ENCODE results near the gene MFAP4.

Gene MFAP4

GRCh38 chr17:19413761-19414160, 26.8 kb upstream of the MFAP4 start:
- ChIA-PET POLR2A (interaction anchor here (0.6 kb wide), 1 partner anchor 167 kb away, joined by 7 read pairs; no protein-coding TSS in a partner anchor), CTCF (interaction anchor here (1.0 to 1.1 kb wide), 2 partner anchors 8 to 51 kb away, joined by 3 to 5 read pairs; partner anchors contain the start of gene B9D1)
- TF ChIP-seq BCL11B (tag by site-specific recombination; IDR thresholded peaks at IDR 0.05; ENCODE audit: low read depth) = no peak
- TF ChIP-seq ZNF140 (tag by site-specific recombination; IDR thresholded peaks at IDR 0.05) = no peak
- no peak for TF ChIP-seq ZNF768 (tag by site-specific recombination; IDR thresholded peaks at IDR 0.05)
- H3K36me3 ChIP-seq (ENCODE audit: control insufficient read depth in 2 of 2, insufficient read depth in 1 of 2, low read length in 2 of 2) = no peaks in the 10 kb centered on the region
- H3K9me3 ChIP-seq (ENCODE audit: control insufficient read depth, insufficient read depth, low read depth, low read length) = no peaks in the 10 kb centered on the region
- H3K27ac ChIP-seq (ENCODE audit: extremely low read depth, low read depth, low read length) = no peak overlapping the region
- H3K4me1 ChIP-seq (ENCODE audit: control insufficient read depth, insufficient read depth, low read length) = no peaks in the 10 kb centered on the region
- H3K4me3 ChIP-seq (ENCODE audit: low read depth, low read length) = no peak overlapping the region

- ChIA-PET CTCF (interaction anchor here (1.0 to 1.1 kb wide), 2 partner anchors 9 to 50 kb away, joined by 3 to 5 read pairs; partner anchors contain the start of gene B9D1), POLR2A (no interaction called here)
- H3K36me3 ChIP-seq (ENCODE audit: control insufficient read depth in 2 of 2, insufficient read depth in 1 of 2, low read length in 2 of 2) = no peaks in the 10 kb centered on the region
These were observed 26.0 kb upstream of the MFAP4 start for GRCh38 chr17:19412984-19413383.

More at GRCh38 chr17:19412984-19413383, 26.0 kb upstream of the MFAP4 start:
- no peaks in the 10 kb centered on the region for H3K4me1 ChIP-seq (ENCODE audit: control insufficient read depth, insufficient read depth, low read length)
- no peak for TF ChIP-seq ZSCAN23 (tag by site-specific recombination; IDR thresholded peaks at IDR 0.05)
- TF ChIP-seq REPIN1 (tag by site-specific recombination; IDR thresholded peaks at IDR 0.05; ENCODE audit: low read depth) = no peak
- no peak for TF ChIP-seq ZNF645 (tag by site-specific recombination; IDR thresholded peaks at IDR 0.05)
- no peak for TF ChIP-seq YY1 (tag by site-specific recombination; IDR thresholded peaks at IDR 0.05)
- TF ChIP-seq ZNF514 (tag by site-specific recombination; IDR thresholded peaks at IDR 0.05) = no peak
- no peak for TF ChIP-seq ZSCAN30 (tag by site-specific recombination; IDR thresholded peaks at IDR 0.05)
- TF ChIP-seq CTCF (tag by site-specific recombination; IDR thresholded peaks at IDR 0.05) = no peak
- TF ChIP-seq ZNF510 (tag by site-specific recombination; IDR thresholded peaks at IDR 0.05; ENCODE audit: insufficient replicate concordance) = no peak
- TF ChIP-seq ZNF433 (tag by site-specific recombination; IDR thresholded peaks at IDR 0.05; ENCODE audit: low read depth) = no peak
- no peak for TF ChIP-seq YY2 (tag by site-specific recombination; IDR thresholded peaks at IDR 0.05)
- TF ChIP-seq ZBTB6 (tag by site-specific recombination; IDR thresholded peaks at IDR 0.05) = no peak
- TF ChIP-seq ZXDB (tag by site-specific recombination; IDR thresholded peaks at IDR 0.05) = no peak
- TF ChIP-seq TSHZ1 (tag by site-specific recombination; IDR thresholded peaks at IDR 0.05; ENCODE audit: borderline replicate concordance) = no peak
- TF ChIP-seq ZFP69B (tag by site-specific recombination; IDR thresholded peaks at IDR 0.05) = no peak
- TF ChIP-seq ZNF37A (tag by site-specific recombination; IDR thresholded peaks at IDR 0.05) = no peak
- no peak for TF ChIP-seq ZSCAN18 (tag by site-specific recombination; IDR thresholded peaks at IDR 0.05)
- no peak for TF ChIP-seq ZNF580 (tag by site-specific recombination; IDR thresholded peaks at IDR 0.05)
- H3K27ac ChIP-seq (ENCODE audit: extremely low read depth, low read depth, low read length) = no peak overlapping the region
- H3K4me3 ChIP-seq (ENCODE audit: low read depth, low read length) = no peak overlapping the region
- no peaks in the 10 kb centered on the region for H3K9me3 ChIP-seq (ENCODE audit: control insufficient read depth, insufficient read depth, low read depth, low read length)
